HUES6 (cell line): ENCODE data around the gene IQCE.

Experiments
- H3K27ac ChIP-seq: 2 replicates; pipeline ENCODE4 v1.7.0; 2013; ENCODE audit warnings: low read depth, mild to moderate bottlenecking, low read length, inconsistent platforms
- H3K27me3 ChIP-seq: 2 replicates; pipeline ENCODE4 v1.6.1; 2013; ENCODE audit warnings: low read length; ENCODE audit not compliant: control insufficient read depth, insufficient read depth
- H3K36me3 ChIP-seq: 2 replicates; pipeline ENCODE4 v1.6.1; 2013; ENCODE audit warnings: low read length; ENCODE audit not compliant: control insufficient read depth, insufficient read depth
- H3K4me1 ChIP-seq: 2 replicates; pipeline ENCODE4 v1.6.1; 2013; ENCODE audit warnings: low read length; ENCODE audit not compliant: control insufficient read depth, insufficient read depth
- H3K4me3 ChIP-seq: 2 replicates; pipeline ENCODE4 v1.5.1; 2013; ENCODE audit warnings: low read depth, low read length
- H3K9ac ChIP-seq: one replicate; pipeline ENCODE4 v1.6.1; 2013; ENCODE audit warnings: mild to moderate bottlenecking, low read length
- H3K9me3 ChIP-seq: 2 replicates; pipeline ENCODE4 v1.6.1; 2013; ENCODE audit warnings: low read depth, low read length; ENCODE audit not compliant: control insufficient read depth, insufficient read depth

Gene IQCE

GRCh38 chr7:2601907-2602306, 43.1 kb downstream of the IQCE start:
- Histone ChIP-seq H3K9ac (no peak overlapping the region), H3K4me3 (no peak overlapping the region), H3K4me1 (peaks cover 4% of the 10 kb centered on the region; the same call in 1 of the 2 replicates), H3K9me3 (no peaks in the 10 kb centered on the region), H3K36me3 (peaks cover 4% of the 10 kb centered on the region), H3K27ac (no peak overlapping the region), H3K27me3 (no peaks in the 10 kb centered on the region)

- Histone ChIP-seq H3K4me1 (peaks cover 10% of the 10 kb centered on the region; the same call in 1 of the 2 replicates), H3K36me3 (peaks cover 4% of the 10 kb centered on the region), H3K27ac (no peak overlapping the region), H3K4me3 (no peak overlapping the region), H3K27me3 (no peaks in the 10 kb centered on the region), H3K9ac (no peak overlapping the region), H3K9me3 (no peaks in the 10 kb centered on the region)
These were observed 43.7 kb downstream of the IQCE start for GRCh38 chr7:2602406-2603043.

GRCh38 chr7:2603044-2603965, 44.5 kb downstream of the IQCE start:
- no peaks in the 10 kb centered on the region for H3K9me3 ChIP-seq

GRCh38 chr7:2604608-2605174, 45.9 kb downstream of the IQCE start:
- Histone ChIP-seq H3K9me3 (no peaks in the 10 kb centered on the region), H3K36me3 (no peaks in the 10 kb centered on the region), H3K4me3 (no peak overlapping the region), H3K27ac (no peak overlapping the region), H3K27me3 (no peaks in the 10 kb centered on the region), H3K9ac (no peak overlapping the region), H3K4me1 (peaks cover 23% of the 10 kb centered on the region; the same call in 1 of the 2 replicates)

More at GRCh38 chr7:2603044-2603965, 44.5 kb downstream of the IQCE start:
- Histone ChIP-seq H3K9ac (no peak overlapping the region), H3K36me3 (peaks cover 4% of the 10 kb centered on the region), H3K27ac (no peak overlapping the region), H3K4me3 (no peak overlapping the region), H3K4me1 (peaks cover 18% of the 10 kb centered on the region; the same call in 1 of the 2 replicates), H3K27me3 (no peaks in the 10 kb centered on the region)

GRCh38 chr7:2605608-2606538, 47.1 kb downstream of the IQCE start:
- Histone ChIP-seq H3K27me3 (no peaks in the 10 kb centered on the region), H3K36me3 (no peaks in the 10 kb centered on the region), H3K9ac (no peak overlapping the region), H3K9me3 (no peaks in the 10 kb centered on the region), H3K4me3 (no peak overlapping the region), H3K27ac (no peak overlapping the region), H3K4me1 (peaks cover 33% of the 10 kb centered on the region; the same call in 1 of the 2 replicates)

- Histone ChIP-seq H3K9me3 (no peaks in the 10 kb centered on the region), H3K4me1 (peaks cover 38% of the 10 kb centered on the region; the same call in 1 of the 2 replicates), H3K27me3 (no peaks in the 10 kb centered on the region), H3K27ac (no peak overlapping the region), H3K9ac (no peak overlapping the region), H3K4me3 (no peak overlapping the region), H3K36me3 (no peaks in the 10 kb centered on the region)
These were observed 47.8 kb downstream of the IQCE start for GRCh38 chr7:2606539-2606936.

- no peak overlapping the region for H3K9ac ChIP-seq
- H3K9me3 ChIP-seq = no peaks in the 10 kb centered on the region
- H3K4me3 ChIP-seq = no peak overlapping the region
- peaks cover 46% of the 10 kb centered on the region for H3K4me1 ChIP-seq
- H3K27ac ChIP-seq = no peak overlapping the region
- no peaks in the 10 kb centered on the region for H3K27me3 ChIP-seq
- no peaks in the 10 kb centered on the region for H3K36me3 ChIP-seq
These were observed 48.5 kb downstream of the IQCE start for GRCh38 chr7:2607122-2607922.

- Histone ChIP-seq H3K4me3 (no peak overlapping the region), H3K4me1 (peaks cover 53% of the 10 kb centered on the region), H3K9me3 (no peaks in the 10 kb centered on the region), H3K27me3 (no peaks in the 10 kb centered on the region), H3K36me3 (no peaks in the 10 kb centered on the region), H3K9ac (no peak overlapping the region), H3K27ac (no peak overlapping the region)
These were observed 49.4 kb downstream of the IQCE start for GRCh38 chr7:2607923-2608904.

- Histone ChIP-seq H3K27ac (no peak overlapping the region), H3K4me1 (peaks cover 54% of the 10 kb centered on the region), H3K36me3 (no peaks in the 10 kb centered on the region)
These were observed 50.2 kb downstream of the IQCE start for GRCh38 chr7:2608921-2609411.

More at GRCh38 chr7:2608921-2609411, 50.2 kb downstream of the IQCE start:
- no peaks in the 10 kb centered on the region for H3K9me3 ChIP-seq
- H3K27me3 ChIP-seq = no peaks in the 10 kb centered on the region
- no peak overlapping the region for H3K4me3 ChIP-seq
- H3K9ac ChIP-seq = no peak overlapping the region
